ENCODE data around the gene ZSWIM3.
A peak's percentile ranks its signal among the peaks of the same experiment; 100 is the strongest.
"Not testable (repeated sequence)": the region's sequence is repeated elsewhere in the genome, so short reads cannot be mapped to it uniquely, and the experiment has no call there.

Gene ZSWIM3

GRCh38 chr20:45861221-45862075 is 4.0 kb downstream of the ZSWIM3 start:
- DNase-seq: peak; percentile 51

GRCh38 chr20:45863543-45864470 is 6.4 kb downstream of the ZSWIM3 start:
- no peak for DNase-seq

- no peak for DNase-seq
Observed at GRCh38 chr20:45866454-45866853, 9.0 kb downstream of the ZSWIM3 start.

GRCh38 chr20:45867136-45867818 is 9.9 kb downstream of the ZSWIM3 start:
- DNase-seq: no peak

GRCh38 chr20:45867819-45868176 is 10.4 kb downstream of the ZSWIM3 start:
- DNase-seq: no peak

GRCh38 chr20:45872626-45873025 is 15.2 kb downstream of the ZSWIM3 start:
- DNase-seq: no peak

GRCh38 chr20:45873409-45874103 is 16.1 kb downstream of the ZSWIM3 start:
- DNase-seq: no peak

- not testable (repeated sequence) for DNase-seq
Observed at GRCh38 chr20:45874104-45874481, 16.7 kb downstream of the ZSWIM3 start.

- no peak for DNase-seq
Observed at GRCh38 chr20:45874576-45874975, 17.2 kb downstream of the ZSWIM3 start.

- DNase-seq: no peak
Observed at GRCh38 chr20:45878076-45878761, 20.8 kb downstream of the ZSWIM3 start.

GRCh38 chr20:45880988-45881788 is 23.8 kb downstream of the ZSWIM3 start, which contains the start of gene ZSWIM1:
TSS of gene ZSWIM1 (plus strand) at chr20:45881227. CDS start at chr20:45882593, 1,366 bp downstream.
- DNase-seq: peak; percentile 96

GRCh38 chr20:45882469-45883099 is 25.2 kb downstream of the ZSWIM3 start:
- DNase-seq: no peak

- no peak for DNase-seq
Observed at GRCh38 chr20:45883100-45883469, 25.7 kb downstream of the ZSWIM3 start.

- no peak for DNase-seq
Observed at GRCh38 chr20:45886590-45887345, 29.4 kb downstream of the ZSWIM3 start.

GRCh38 chr20:45887346-45887715 is 29.9 kb downstream of the ZSWIM3 start, which contains the start of gene SPATA25:
TSS of gene SPATA25 (minus strand) at chr20:45887622. CDS start at chr20:45887590, 32 bp downstream.
- no peak for DNase-seq

GRCh38 chr20:45888681-45889080 is 31.3 kb downstream of the ZSWIM3 start:
- no peak for DNase-seq

- DNase-seq: no peak
Observed at GRCh38 chr20:45890077-45890984, 32.9 kb downstream of the ZSWIM3 start.

Measured in NCI-H1694 (cell line).